Stimulated activated CD8-positive, alpha-beta memory T cell treated with anti-CD3 and anti-CD28 coated beads, Interleukin-12 subunit alpha, Interleukin-12 subunit beta, amount 100 ng/mL, for 1 hour (primary cell): ENCODE results near the gene IQCK.
"Not testable (repeated sequence)": the region's sequence is repeated elsewhere in the genome, so short reads cannot be mapped to it uniquely, and the experiment has no call there.

Source experiments
- DNase-seq: peaks from one replicate; pipeline ENCODE4 v3.0.0-alpha.2; 2020; ENCODE audit warnings: low read depth

Gene IQCK

DNA sequence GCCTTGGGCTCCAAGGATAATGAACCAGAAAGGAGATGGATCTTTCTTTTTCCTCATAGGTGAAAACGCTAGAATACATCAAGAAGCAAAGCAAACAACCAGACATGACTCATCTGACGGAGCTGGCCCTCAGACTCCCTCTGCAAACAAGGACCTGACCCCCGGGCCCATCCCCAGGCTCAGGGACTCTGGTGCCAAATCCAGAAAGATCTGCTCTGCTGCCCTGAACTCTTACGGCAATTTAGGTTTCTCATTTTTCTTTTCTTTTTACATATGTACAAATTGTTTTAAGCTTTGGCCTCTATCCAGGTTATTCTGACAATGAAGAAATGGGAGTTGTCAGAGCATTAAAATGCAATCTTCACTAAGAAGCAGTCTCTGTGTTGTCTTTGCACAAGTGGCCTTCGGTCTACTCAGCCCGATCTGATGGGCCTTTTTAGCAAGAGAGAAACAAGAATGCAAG, 17.7 kb upstream of the IQCK start:
- no peak for DNase-seq

GRCh38 chr16:19701091-19701490, 17.0 kb upstream of the IQCK start:
- no peak for DNase-seq

DNA sequence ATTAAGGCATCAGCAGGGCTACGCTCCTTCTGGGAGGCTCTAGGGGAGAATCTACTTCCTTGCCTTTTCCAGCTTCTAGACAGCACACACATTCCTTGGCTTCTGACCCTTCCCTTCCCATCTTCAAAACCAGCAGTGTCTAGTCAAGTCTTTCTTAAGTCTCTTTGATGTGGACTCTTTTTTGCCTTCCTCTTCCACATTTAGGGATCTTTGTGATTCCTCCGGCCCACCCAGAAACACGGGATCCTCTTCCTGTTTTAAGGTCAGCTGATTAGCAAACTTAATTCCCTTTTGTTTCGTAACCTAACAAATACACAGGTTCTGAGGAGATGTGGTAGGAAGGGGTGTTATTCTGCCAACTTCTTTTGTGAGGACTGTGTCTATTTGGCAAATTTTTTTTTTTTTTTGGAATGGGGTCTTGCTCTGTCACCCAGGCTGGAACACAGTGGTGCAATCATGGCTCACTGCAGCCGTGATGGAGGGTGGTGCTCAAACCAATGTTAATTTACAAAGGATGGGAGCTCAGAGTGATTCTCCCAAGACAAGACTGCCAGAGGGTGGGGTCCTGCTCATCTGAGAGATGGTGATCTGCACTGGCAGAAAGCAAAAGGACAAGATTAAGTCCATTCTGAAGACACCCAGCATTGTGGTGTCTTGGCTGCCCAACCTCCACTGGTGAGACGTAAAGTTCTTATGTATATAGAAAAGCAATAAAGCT, 14.7 kb upstream of the IQCK start:
- DNase-seq, result no peak

DNA sequence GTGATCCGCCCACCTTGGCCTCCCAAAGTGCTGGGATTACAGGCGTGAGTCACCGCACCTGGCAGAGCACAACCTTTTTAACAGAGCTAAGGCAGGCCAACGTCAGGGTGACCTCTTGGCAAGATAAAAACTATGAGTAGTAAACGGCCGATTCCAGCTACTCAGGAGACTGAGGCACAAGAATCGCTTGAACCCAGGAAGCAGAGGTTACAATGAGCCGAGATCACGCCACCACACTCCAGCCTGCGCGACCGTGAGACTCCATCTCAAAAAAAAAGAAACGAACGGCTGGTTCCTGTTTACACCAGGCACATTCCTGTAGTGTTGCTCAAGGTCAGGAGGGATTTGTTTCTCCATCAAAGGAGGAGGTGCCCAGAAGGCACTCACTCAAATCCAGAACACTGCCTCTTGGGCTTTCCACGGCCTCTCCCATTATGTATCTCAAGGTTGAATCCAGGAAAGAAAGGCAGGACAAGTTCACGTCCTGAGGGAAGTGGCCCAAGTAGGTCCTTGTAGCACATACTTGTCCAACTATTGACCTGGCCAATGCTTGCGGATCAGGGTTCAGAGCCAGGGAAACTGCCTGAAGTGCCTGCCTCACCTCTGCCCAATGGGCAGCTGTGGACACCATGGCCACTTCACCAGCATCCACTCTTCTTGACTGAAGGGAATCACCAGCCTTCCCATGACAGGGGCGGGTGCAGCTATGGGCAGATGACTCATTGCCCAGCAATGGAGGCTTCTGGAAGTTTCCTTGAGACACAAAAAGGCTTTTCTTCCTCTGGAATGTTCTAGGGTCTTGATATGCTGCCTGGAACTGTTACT, 13.5 kb upstream of the IQCK start:
- no peak for DNase-seq

DNA sequence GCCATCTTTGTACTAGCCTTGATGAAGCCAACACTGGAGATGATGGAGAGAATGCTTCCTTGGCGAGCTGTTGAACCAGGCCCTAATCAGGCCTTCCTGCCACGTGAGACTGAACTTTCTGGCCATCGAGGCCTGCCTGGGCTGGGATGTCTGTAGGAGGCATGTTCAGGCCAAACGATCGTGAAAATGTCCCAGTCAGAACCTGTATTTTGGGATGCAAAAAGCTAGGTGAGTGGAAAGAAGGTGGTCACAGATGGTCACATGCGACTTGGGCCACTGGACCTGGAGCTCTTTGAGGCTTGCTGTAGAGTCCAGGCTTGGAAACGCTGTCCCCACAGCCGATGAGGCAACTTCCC, 12.9 kb upstream of the IQCK start:
- no peak for DNase-seq

DNA sequence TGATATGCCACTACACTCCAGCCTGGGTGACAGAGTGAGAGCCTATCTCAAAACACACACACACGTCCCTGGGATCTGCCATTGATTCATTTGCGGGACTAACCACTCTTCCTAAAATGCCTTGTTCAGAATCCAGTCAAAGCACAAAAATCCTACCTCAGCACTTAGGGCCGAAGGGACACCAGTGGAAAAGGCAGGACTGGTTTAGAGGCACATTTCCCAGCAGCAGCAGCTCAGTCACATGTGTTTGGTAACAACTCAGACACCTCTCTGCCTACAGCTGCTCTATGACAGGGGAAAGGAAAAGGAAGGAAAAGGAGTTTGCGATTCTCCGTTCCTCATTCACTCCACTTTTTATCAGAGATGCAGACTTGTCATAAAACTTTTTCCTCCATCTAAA, 12.2 kb upstream of the IQCK start:
- no peak for DNase-seq

DNA sequence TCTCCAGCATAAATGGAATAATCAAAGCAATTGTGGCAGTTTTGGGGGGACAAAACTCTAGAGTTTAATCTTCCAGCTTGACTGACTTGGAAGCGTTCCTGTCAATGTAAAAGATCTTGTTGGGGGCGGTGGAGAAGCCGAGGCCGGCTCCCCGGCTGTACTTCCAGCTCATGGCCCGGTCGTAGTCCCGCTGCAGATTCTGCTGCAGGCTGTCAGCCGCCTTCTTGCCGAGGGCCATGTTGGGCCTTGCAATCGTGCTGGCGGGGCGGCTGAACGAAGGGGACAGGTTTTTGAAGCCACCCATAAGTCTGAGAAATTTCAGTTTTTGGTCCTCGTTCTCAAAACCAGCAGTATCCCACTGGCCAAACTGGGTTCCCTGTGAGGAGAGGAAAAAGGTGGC, 11.2 kb upstream of the IQCK start:
- no peak for DNase-seq

GRCh38 chr16:19707569-19708295, 10.3 kb upstream of the IQCK start:
- no peak for DNase-seq

DNA sequence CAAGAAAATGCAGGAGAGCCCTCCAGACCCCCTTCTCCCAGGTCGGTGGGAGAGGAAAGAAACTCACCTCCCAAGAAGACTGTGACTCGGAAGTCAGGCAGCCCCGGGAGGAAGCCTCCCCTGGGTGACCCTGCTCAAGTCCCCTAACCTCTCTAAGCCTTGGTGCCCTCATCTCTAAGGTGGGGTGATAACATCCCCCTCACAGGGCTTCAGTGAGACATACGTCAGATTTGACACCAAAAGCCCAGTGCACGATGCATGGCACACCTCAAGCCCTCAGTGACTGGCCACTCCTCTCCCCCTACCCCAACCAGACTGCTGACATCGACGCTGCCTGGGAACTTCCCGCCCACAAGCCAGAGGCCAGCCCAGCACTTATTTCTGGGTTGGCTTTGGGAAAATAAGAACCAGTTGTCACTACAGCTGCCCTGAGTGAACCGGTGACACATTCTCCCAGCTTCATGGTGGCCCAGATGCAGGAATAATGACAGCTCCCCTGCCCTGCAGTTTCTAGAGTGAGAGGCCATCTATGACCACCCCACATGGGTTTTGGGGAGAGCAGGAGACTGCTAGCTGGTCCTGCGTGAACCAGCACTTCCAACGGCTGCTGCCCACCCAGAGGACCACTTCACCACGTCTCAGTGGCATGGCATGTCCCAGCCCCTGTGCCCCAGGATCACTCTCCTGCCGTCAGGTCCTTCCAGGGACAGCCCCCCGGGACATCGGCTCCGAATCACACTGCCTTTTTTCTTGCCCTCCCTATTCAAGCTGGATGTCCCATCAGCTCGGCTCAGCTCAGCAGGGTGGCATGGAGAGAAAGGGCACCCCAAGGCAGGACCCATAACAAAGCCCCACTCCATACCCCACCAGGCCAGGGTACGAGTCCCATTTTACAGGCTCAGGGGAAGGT, 9.5 kb upstream of the IQCK start:
- no peak for DNase-seq

DNA sequence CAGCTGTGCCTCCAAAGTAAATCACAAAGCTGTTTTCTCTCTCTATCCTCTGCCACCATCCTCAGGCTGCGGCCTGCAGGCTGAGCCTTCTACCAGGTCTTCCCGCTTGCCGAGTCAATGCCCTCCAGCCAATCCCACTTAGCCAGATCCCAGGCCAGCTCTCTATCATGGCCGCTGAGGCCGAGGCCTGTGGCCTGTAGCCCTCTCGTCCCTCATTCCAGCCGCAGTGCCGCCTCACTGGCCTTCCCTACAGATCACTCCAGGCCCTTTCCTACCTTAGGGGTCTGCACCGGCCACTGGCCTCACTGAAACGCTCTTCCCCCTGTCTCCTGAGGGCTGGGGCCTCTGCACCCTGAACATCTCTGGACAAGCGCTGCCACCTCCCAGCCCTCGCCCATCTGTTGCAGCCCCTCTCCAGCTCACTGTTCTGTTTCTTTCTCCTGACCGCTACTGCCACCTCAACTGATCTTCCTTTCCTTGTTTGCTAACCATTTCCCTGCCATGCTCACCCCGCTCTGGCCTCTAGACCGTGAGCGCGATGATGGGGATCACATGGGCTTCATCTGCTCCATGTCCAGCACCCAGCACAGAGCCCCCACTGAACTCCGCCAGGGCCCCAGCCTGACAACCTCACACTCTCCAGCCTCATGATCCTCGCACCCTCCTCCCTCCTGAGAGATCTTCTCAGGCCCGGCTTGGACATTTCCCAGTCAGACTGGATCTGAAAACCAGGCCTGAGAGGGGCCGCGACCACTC, 8.5 kb upstream of the IQCK start:
- no peak for DNase-seq

DNA sequence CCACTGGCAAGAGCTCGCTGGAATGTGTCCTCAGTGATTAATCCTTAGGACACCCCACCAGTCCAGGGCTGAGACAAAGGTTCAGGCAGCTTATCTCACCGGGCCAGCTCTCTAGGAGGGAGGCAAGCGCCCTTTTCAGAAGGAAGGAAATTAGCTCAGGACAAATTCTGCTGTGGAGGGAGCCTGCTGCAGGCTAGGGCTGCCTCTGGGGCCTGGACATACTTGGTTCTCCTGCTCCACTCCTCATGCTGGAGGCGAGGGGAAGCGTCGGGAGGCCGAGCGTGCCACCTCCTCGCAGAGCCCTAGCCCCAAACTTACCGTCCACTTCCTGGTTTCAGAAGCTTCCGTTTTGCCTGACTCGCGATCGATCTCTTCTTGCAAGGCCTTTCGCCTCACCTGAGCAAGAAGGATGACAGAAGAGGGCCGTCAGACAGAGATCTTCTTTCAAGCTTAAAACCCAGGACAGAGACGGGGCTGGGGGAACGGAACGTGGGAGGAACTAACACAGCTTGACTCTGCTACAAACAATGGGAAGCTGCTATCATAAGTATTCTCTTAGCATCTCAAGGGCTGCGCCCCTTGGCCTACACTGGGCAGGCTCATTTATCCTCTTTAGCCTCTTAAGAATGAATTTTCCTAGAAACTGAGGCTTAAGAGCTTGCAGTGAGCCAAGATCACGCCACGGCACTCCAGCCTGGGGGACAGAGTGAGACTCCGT, 7.7 kb upstream of the IQCK start:
- DNase-seq, result no peak

DNA sequence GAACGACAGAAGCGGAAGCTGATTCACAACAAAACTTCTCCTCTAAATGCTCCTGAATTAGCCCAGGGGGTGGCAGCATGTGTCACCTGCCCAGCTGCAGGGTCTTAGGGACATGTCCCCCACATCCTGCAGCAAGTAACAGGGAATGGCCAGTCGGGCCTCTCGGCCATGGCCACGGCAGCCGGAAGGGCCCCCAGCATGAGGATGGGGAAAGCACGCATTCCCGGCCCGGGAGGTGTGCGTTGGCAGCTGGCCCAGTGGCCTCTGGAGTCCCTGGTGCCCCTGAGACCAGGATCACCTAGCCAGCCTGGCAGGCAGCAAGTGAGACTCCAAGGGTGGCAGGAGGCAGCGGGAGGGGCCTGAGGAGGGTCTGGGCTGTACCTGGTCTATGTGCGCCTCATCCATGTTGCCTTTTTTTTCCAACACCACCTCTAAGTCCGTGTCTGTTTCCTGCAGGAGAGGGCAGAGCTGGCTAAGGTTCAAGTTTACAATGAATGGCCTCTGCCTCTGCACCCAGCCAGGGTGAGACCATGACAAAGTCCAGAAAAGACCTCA, 7.0 kb upstream of the IQCK start:
- DNase-seq, result no peak

GRCh38 chr16:19711643-19712042, 6.4 kb upstream of the IQCK start:
- DNase-seq, result no peak

GRCh38 chr16:19712418-19713058, 5.5 kb upstream of the IQCK start:
- no peak for DNase-seq

DNA sequence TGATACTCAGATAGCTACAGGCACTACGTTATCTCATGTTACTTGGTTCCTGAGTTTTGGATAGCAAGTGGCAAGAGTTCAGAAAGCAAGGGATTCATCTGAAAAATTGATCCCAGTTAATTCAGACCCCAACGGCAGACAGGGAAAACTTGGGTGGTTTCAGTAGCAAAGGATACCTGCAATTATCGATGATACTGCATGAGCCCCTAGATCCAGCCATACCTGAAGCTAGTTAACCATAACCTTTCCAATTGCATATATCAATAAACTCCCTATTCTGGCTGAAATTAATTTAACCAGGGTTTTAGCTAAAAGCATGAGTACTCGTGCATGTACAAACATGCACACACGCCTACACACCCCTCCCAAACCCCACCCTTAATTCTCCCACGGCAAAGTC, 4.4 kb upstream of the IQCK start:
- DNase-seq, result no peak

DNA sequence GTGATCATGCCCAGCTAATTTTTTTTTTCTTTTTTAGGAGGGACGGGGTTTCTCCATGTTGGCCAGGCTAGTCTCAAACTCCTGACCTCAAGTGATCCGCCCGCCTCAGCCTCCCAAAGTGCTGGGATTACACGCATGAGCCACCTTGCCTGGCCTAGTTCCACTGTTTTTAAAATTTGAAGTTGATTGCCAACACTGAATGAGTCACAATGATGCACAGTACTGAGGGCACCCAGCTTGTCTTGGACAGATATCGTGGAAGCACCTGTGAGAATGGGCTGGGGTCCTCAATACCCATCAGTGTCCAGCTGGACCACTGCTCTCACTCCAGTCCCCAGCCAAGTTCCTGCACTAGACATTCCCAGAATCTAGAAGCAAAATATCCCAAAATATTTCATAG, 2.5 kb upstream of the IQCK start:
- no peak for DNase-seq

- no peak for DNase-seq
These were observed 1.9 kb upstream of the IQCK start for GRCh38 chr16:19716183-19716582.

DNA sequence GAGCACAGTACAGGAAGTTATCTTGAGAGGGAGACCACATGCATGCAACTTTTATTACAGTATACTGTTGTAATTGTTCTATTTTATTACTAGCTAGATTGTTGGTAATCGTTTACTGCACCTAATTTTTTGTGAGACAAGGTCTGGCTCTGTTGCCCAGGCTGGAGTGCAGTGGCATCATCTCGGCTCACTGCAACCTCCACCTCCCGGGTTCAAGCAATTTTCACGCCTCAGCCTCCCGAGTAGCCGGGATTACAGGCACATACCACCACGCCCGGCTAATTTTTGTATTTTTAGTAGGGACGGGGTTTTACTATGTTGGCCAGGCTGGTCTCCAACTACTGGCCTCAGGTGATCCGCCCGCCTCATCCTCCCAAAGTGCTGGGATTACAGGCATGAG, 1.3 kb upstream of the IQCK start:
- not testable (repeated sequence) for DNase-seq

DNA sequence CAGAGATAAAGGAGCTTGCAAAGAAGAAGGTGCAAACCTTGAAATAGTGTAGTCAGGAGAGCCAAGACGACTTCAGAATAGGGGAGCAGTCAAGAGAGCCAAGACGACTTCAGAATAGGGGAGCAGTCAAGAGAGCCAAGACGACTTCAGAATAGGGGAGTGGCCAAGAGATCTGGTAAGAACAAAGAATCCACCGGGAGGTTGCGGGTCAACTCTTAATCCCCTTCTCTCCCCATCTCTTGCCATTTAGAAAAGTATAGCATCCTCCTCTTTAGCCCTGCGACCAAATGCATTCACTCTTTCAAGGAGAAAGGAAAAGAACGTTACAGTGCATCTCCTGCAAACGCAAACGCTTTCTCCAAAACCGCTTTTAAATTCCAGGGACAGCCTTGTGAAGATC, 757 bp upstream of the IQCK start:
- DNase-seq, result no peak

- no peak for DNase-seq
These were observed 524 bp downstream of the IQCK start for GRCh38 chr16:19718624-19718965.
